Measurements from ENCODE around the gene DHX35.

Gene DHX35

GRCh38 chr20:39083761-39084160 is 121.6 kb downstream of the DHX35 start:
- H3K4me1 ChIP-seq (ENCODE audit: insufficient read depth, low read length, poor library complexity, severe bottlenecking), result no peaks in the 10 kb centered on the region
- H4K20me1 ChIP-seq (ENCODE audit: insufficient read depth, low read length, poor library complexity, severe bottlenecking), result no peaks in the 10 kb centered on the region
- no peak overlapping the region for H3K9ac ChIP-seq (ENCODE audit: low read depth, low read length, poor library complexity, severe bottlenecking)
- no peak for TF ChIP-seq EZH2phosphoT487 (IDR thresholded peaks at IDR 0.05; ENCODE audit: borderline replicate concordance)
- TF ChIP-seq, protein P1, sequence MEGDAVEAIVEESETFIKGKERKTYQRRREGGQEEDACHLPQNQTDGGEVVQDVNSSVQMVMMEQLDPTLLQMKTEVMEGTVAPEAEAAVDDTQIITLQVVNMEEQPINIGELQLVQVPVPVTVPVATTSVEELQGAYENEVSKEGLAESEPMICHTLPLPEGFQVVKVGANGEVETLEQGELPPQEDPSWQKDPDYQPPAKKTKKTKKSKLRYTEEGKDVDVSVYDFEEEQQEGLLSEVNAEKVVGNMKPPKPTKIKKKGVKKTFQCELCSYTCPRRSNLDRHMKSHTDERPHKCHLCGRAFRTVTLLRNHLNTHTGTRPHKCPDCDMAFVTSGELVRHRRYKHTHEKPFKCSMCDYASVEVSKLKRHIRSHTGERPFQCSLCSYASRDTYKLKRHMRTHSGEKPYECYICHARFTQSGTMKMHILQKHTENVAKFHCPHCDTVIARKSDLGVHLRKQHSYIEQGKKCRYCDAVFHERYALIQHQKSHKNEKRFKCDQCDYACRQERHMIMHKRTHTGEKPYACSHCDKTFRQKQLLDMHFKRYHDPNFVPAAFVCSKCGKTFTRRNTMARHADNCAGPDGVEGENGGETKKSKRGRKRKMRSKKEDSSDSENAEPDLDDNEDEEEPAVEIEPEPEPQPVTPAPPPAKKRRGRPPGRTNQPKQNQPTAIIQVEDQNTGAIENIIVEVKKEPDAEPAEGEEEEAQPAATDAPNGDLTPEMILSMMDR (conservative IDR thresholded peaks at IDR 0.05; ENCODE audit: low read length), result no peak
- H2AFZ ChIP-seq (ENCODE audit: low read length), result no peak overlapping the region
- no peaks in the 10 kb centered on the region for H3K27me3 ChIP-seq (ENCODE audit: insufficient read depth, low read length, poor library complexity, severe bottlenecking)
- no peaks in the 10 kb centered on the region for H3F3A ChIP-seq (ENCODE audit: low read depth)
- H3K4me3 ChIP-seq (ENCODE audit: low read length, poor library complexity, severe bottlenecking), result no peak overlapping the region
- H3K9me3 ChIP-seq (ENCODE audit: insufficient read depth, low read depth, low read length), result no peaks in the 10 kb centered on the region
- H3K36me3 ChIP-seq (ENCODE audit: insufficient read depth, low read length), result no peaks in the 10 kb centered on the region
- H3K79me2 ChIP-seq (ENCODE audit: insufficient read depth, low read length), result no peaks in the 10 kb centered on the region
- no peak overlapping the region for H3K4me2 ChIP-seq (ENCODE audit: low read depth, low read length, poor library complexity, severe bottlenecking)
- H3K9me2 ChIP-seq (replicated peaks; ENCODE audit: low read depth, low read length), result no peaks in the 10 kb centered on the region

DNA sequence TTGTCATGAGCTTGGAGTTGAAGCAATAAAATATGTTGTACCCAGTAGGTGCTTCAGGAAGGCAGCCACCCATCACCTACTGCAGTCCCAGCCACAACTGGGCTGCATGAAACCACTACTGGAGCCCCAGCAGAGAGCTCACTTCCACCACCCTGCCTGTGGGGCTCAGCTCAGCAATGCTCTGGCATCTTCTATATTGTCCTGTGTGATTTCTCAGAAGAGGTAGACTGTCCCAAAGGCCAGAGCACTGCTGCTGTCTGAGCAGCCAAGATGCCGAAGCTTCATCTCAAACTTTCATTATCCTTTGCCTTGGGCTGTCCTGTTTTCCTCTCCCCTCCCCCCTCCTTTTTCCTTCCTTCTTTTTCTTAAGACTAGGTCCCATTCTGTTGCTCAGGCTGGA is 126.9 kb downstream of the DHX35 start:
- Histone ChIP-seq H3K4me2 (ENCODE audit: low read depth, low read length, poor library complexity, severe bottlenecking) (no peak overlapping the region), H3K9me3 (ENCODE audit: insufficient read depth, low read depth, low read length) (no peaks in the 10 kb centered on the region), H3K9me2 (replicated peaks; ENCODE audit: low read depth, low read length) (no peaks in the 10 kb centered on the region), H3K9ac (ENCODE audit: low read depth, low read length, poor library complexity, severe bottlenecking) (no peak overlapping the region), H3K4me3 (ENCODE audit: low read length, poor library complexity, severe bottlenecking) (no peak overlapping the region), H3K27me3 (ENCODE audit: insufficient read depth, low read length, poor library complexity, severe bottlenecking) (no peaks in the 10 kb centered on the region), H3K4me1 (ENCODE audit: insufficient read depth, low read length, poor library complexity, severe bottlenecking) (peaks cover 7% of the 10 kb centered on the region), H3K79me2 (ENCODE audit: insufficient read depth, low read length) (no peaks in the 10 kb centered on the region), H3F3A (ENCODE audit: low read depth) (no peaks in the 10 kb centered on the region), H2AFZ (ENCODE audit: low read length) (no peak overlapping the region), H4K20me1 (ENCODE audit: insufficient read depth, low read length, poor library complexity, severe bottlenecking) (no peaks in the 10 kb centered on the region), H3K36me3 (ENCODE audit: insufficient read depth, low read length) (no peaks in the 10 kb centered on the region)
- TF ChIP-seq, protein P1 (conservative IDR thresholded peaks at IDR 0.05; ENCODE audit: low read length), result no peak
- no peak for TF ChIP-seq EZH2phosphoT487 (IDR thresholded peaks at IDR 0.05; ENCODE audit: borderline replicate concordance)

Measured in Loucy (cell line).